ENCODE data around the gene SOCS3. TPM values are rescaled to one million over a fixed set of nuclear protein-coding genes. Genes with fewer than 3 reads are reported as not detected.

Gene SOCS3
- total RNA-seq, 1 donor, result 95.2 TPM

- no peaks in the 10 kb centered on the region for H3K79me2 ChIP-seq (ENCODE audit: insufficient read depth, low read length)
- no peak overlapping the region for H3K27ac ChIP-seq (ENCODE audit: low read depth, low read length)
- no peaks in the 10 kb centered on the region for H4K20me1 ChIP-seq (ENCODE audit: insufficient read depth, low read length)
- H3K9me3 ChIP-seq (ENCODE audit: low read depth, low read length), result no peaks in the 10 kb centered on the region
- no peaks in the 10 kb centered on the region for H3K27me3 ChIP-seq (ENCODE audit: insufficient read depth, low read length)
- H3K36me3 ChIP-seq (ENCODE audit: insufficient read depth, low read length), result no peaks in the 10 kb centered on the region
- no peak overlapping the region for H2AFZ ChIP-seq (ENCODE audit: low read length)
- H3K4me2 ChIP-seq (ENCODE audit: insufficient read depth, low read length), result no peak overlapping the region
- peaks cover 40% of the 10 kb centered on the region for H3K4me1 ChIP-seq (ENCODE audit: insufficient read depth, low read length)
- DNase-seq (ENCODE audit: insufficient read length, low spot score, missing footprints), result peak; percentile 75
- no peak overlapping the region for H3K4me3 ChIP-seq (ENCODE audit: insufficient read depth, low read length)
- TF ChIP-seq CTCF (IDR thresholded peaks at IDR 0.05; ENCODE audit: extremely low read depth, low read depth, low read length), result peak; percentile 17
Observed at GRCh38 chr17:78349891-78350642, 9.8 kb downstream of the SOCS3 start.

DNA sequence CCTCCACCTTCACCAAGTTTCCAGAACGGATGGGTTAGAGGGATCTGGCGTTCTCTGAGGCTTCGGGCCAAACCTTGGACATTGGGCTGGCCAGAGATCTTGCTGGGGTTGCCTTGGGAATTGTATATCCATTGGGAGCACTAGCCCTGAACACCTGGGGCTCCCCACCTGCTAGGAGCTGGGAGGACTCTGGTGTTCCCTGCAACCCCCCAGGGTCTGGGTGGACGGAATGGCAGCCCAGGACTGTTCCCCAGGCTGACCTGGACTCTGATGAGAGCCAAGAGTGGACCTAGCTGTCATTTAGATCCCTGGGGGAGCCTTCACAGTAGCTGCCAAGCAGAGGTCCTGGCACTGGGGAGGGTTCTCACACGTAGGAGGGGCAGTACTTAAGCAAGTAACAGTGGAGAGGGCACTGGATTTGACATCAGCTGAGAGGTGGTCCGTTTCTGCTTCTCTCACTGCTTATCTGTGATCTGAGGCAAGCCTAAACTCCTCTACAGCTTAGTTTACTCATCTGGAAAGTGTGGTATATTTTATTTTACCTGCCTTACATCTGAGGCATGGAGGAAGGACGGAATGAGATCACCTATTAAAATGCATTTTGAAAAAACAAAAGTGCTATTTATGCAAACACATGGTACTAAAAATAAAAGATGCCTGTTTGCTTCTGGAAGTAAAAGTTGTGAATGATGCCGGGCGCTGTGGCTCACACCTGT lies 11.7 kb downstream of the SOCS3 start:
- H3K4me2 ChIP-seq (ENCODE audit: insufficient read depth, low read length), result no peak overlapping the region

GRCh38 chr17:78347453-78347852 lies 12.4 kb downstream of the SOCS3 start:
- Histone ChIP-seq H3K36me3 (ENCODE audit: insufficient read depth, low read length) (no peaks in the 10 kb centered on the region), H4K20me1 (ENCODE audit: insufficient read depth, low read length) (no peaks in the 10 kb centered on the region), H2AFZ (ENCODE audit: low read length) (no peak overlapping the region), H3K4me3 (ENCODE audit: insufficient read depth, low read length) (no peak overlapping the region), H3K27ac (ENCODE audit: low read depth, low read length) (no peak overlapping the region), H3K4me1 (ENCODE audit: insufficient read depth, low read length) (peaks cover 42% of the 10 kb centered on the region), H3K9me3 (ENCODE audit: low read depth, low read length) (no peaks in the 10 kb centered on the region), H3K79me2 (ENCODE audit: insufficient read depth, low read length) (no peaks in the 10 kb centered on the region), H3K4me2 (ENCODE audit: insufficient read depth, low read length) (no peak overlapping the region), H3K27me3 (ENCODE audit: insufficient read depth, low read length) (no peaks in the 10 kb centered on the region)
- peak; percentile 8 for DNase-seq (ENCODE audit: insufficient read length, low spot score, missing footprints)
- TF ChIP-seq CTCF (IDR thresholded peaks at IDR 0.05; ENCODE audit: extremely low read depth, low read depth, low read length), result no peak

More for the DNA sequence above, 11.7 kb downstream of the SOCS3 start:
- DNase-seq (ENCODE audit: insufficient read length, low spot score, missing footprints), result peak; percentile 9
- Histone ChIP-seq H3K4me1 (ENCODE audit: insufficient read depth, low read length) (peaks cover 39% of the 10 kb centered on the region), H3K27ac (ENCODE audit: low read depth, low read length) (no peak overlapping the region), H4K20me1 (ENCODE audit: insufficient read depth, low read length) (no peaks in the 10 kb centered on the region), H3K4me3 (ENCODE audit: insufficient read depth, low read length) (no peak overlapping the region), H3K27me3 (ENCODE audit: insufficient read depth, low read length) (no peaks in the 10 kb centered on the region), H2AFZ (ENCODE audit: low read length) (no peak overlapping the region), H3K36me3 (ENCODE audit: insufficient read depth, low read length) (no peaks in the 10 kb centered on the region), H3K9me3 (ENCODE audit: low read depth, low read length) (no peaks in the 10 kb centered on the region), H3K79me2 (ENCODE audit: insufficient read depth, low read length) (no peaks in the 10 kb centered on the region)
- no peak for TF ChIP-seq CTCF (IDR thresholded peaks at IDR 0.05; ENCODE audit: extremely low read depth, low read depth, low read length)

DNA sequence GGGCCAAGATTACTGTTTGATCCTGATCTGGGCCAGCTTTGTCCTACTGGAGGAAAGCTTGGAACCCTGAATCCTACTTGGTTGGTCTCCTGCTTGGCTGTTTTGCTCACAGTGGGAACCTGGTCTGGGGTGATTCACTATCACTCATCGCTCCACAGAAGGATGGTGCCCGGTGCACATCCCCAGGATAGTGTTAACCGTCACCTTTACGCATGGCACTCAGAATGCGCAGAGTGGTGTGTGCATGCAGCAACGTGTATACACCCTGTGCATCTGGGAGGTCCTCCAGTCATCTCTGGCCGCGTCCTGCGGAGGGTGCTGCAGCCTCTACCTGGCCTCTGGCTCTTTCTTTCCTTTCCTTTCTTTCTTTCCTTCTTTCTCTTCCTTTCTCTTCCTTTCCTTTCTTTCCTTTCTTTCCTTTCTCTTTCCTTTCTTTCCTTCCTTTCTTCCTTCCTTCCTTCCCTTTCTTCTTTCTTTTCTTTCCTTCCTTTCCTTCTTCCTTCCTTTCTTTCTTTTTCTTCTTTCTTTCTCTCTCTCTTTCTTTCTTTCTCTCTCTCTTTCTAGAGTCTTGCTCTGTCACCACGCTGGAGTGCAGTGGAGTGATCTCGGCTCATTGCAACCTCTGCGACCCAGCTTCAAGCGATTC lies 13.1 kb downstream of the SOCS3 start:
- Histone ChIP-seq H4K20me1 (ENCODE audit: insufficient read depth, low read length) (no peaks in the 10 kb centered on the region), H3K9me3 (ENCODE audit: low read depth, low read length) (no peaks in the 10 kb centered on the region), H3K4me1 (ENCODE audit: insufficient read depth, low read length) (peaks cover 39% of the 10 kb centered on the region), H3K27me3 (ENCODE audit: insufficient read depth, low read length) (no peaks in the 10 kb centered on the region), H3K4me2 (ENCODE audit: insufficient read depth, low read length) (no peak overlapping the region), H3K27ac (ENCODE audit: low read depth, low read length) (no peak overlapping the region), H3K36me3 (ENCODE audit: insufficient read depth, low read length) (no peaks in the 10 kb centered on the region), H3K79me2 (ENCODE audit: insufficient read depth, low read length) (no peaks in the 10 kb centered on the region), H3K4me3 (ENCODE audit: insufficient read depth, low read length) (no peak overlapping the region), H2AFZ (ENCODE audit: low read length) (no peak overlapping the region)
- DNase-seq (ENCODE audit: insufficient read length, low spot score, missing footprints), result peak; percentile 74
- TF ChIP-seq CTCF (IDR thresholded peaks at IDR 0.05; ENCODE audit: extremely low read depth, low read depth, low read length), result no peak
